H1 (cell line): ENCODE measurements around the gene EPHA5. TPM values are rescaled to one million over a fixed set of nuclear protein-coding genes. Genes with fewer than 3 reads are reported as not detected.

Experiments used
- CHD7 ChIP-seq: fragments of 300-600 bp; sonication (generic); IDR thresholded peaks from 2 replicates; pipeline ENCODE4 v1.7.1; 2012; ENCODE audit warnings: low read length, moderate library complexity, mild to moderate bottlenecking, inconsistent platforms; ENCODE audit not compliant: insufficient replicate concordance
- GABPA ChIP-seq: IDR thresholded peaks from 2 replicates; pipeline ENCODE4 v1.6.1; 2011; ENCODE audit warnings: mild to moderate bottlenecking, low read length, moderate library complexity, borderline replicate concordance; ENCODE audit not compliant: insufficient read depth
- HDAC2 ChIP-seq, 2 experiments: fragments of 300-600 bp in 1 of 2; sonication (generic) in 1 of 2; IDR thresholded peaks; 2 replicates each; pipeline ENCODE4 v1.6.1; 2011 to 2012; ENCODE audit warnings: low read depth in 2 of 2, low read length in 2 of 2, mild to moderate bottlenecking in 2 of 2, moderate library complexity in 2 of 2, borderline replicate concordance in 1 of 2, inconsistent platforms in 1 of 2
- KDM1A ChIP-seq: fragments of 200-600, 300-600 bp; sonication (generic); IDR thresholded peaks from 2 replicates; pipeline ENCODE4 v1.7.1; 2016; ENCODE audit warnings: mild to moderate bottlenecking, low read length, borderline replicate concordance
- polyA plus RNA-seq, 7 experiments: library from polyadenylated mRNA; depleted of rRNA in 3 of 7; stranded (reverse) in 5 of 7; unstranded in 2 of 7; fragments of >200 nt in 5 of 7; fragments of 200-250 nt in 2 of 7; gene quantifications; 1 replicate in 5 of 7; 2 replicates in 1 of 7; 4 replicates in 1 of 7; pipeline versions ENCODE4 v1.2.1 to v1.2.3, GENCODE V29; 2011 to 2013; ENCODE audit warnings: missing spikeins in 2 of 7, mixed read lengths in 2 of 7
- total RNA-seq: library from RNA; stranded (reverse); fragmentation: NEBNext Ultra II Directional; extraction: Animal tissue kit (Norgen Biotek cat#: 25700); gene quantifications from 2 replicates; pipeline ENCODE4 v1.2.1, GENCODE V29; 2021
- TF ChIP-seq, protein P1 (sequence below): IDR thresholded peaks from 2 replicates; pipeline ENCODE4 v1.6.1; 2011; ENCODE audit warnings: low read depth, mild to moderate bottlenecking, low read length; ENCODE audit not compliant: insufficient read depth

EPHA5 gene
- total and polyA plus RNA-seq, 2 of the 8 experiments (the other 6 are each of a cell fraction or from before 2014, with no cell fraction given) = 0.03 to 0.11 TPM

- TF ChIP-seq HDAC2 (IDR thresholded peaks at IDR 0.05; ENCODE audit: borderline replicate concordance in 1 of 2, low read depth in 2 of 2, low read length in 2 of 2) = no peak
- no peak for TF ChIP-seq KDM1A
- TF ChIP-seq, protein P1, sequence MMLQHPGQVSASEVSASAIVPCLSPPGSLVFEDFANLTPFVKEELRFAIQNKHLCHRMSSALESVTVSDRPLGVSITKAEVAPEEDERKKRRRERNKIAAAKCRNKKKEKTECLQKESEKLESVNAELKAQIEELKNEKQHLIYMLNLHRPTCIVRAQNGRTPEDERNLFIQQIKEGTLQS = no peak
- TF ChIP-seq CHD7 = no peak
- TF ChIP-seq GABPA = no peak
Measured at GRCh38 chr4:65367306-65367705, 303.0 kb downstream of the EPHA5 start (continued).
